HepG2 (cell line): ENCODE data around the gene MAPK14. TPM values are rescaled to one million over a fixed set of nuclear protein-coding genes. Genes with fewer than 3 reads are reported as not detected.

Source experiments
- ATAC-seq: fragments of 200-7000 bp; cut with Tn5 transposase; 3 replicates; pipeline ENCODE4 v1.9.1; 2020; ENCODE audit warnings: mild to moderate bottlenecking, moderate library complexity
- BruUV-seq: library from RNA; stranded (reverse); fragments of 400-500 nt; replicated peaks from 2 replicates; lab custom pipeline; 2021; lab: Mats Ljungman, UMichigan
- CTCF ChIA-PET: fragments of 300-600 bp; formaldehyde crosslinking; extraction: SDS; loops from one replicate; lab custom pipeline; 2021; ENCODE audit warnings: low total read pairs, inconsistent platforms, low intra/inter-chr PET ratio; lab: Yijun Ruan, JAX
- POLR2A ChIA-PET: fragments of 350-600 bp; sonication (Branson Sonifier 250); formaldehyde crosslinking; loops from one replicate; lab custom pipeline; 2020; ENCODE audit warnings: antibody characterized with exemption, inconsistent platforms; lab: Yijun Ruan, JAX
- DNase-seq: peaks from one replicate; pipeline ENCODE4 v3.0.0-alpha.2; 2015; ENCODE audit warnings: low spot score
- FAIRE-seq: peaks from 3 replicates; lab custom pipeline; 2011; peaks lifted over from hg19 to GRCh38; lab: Jason Lieb, UNC
- H2AFZ ChIP-seq: one replicate; pipeline ENCODE4 v1.6.1; 2011; ENCODE audit warnings: low read length, inconsistent platforms
- H3K27ac ChIP-seq: fragments of 300-600 bp; 3 replicates; pipeline ENCODE4 v1.8.0; 2011; ENCODE audit warnings: mixed run types, mild to moderate bottlenecking, mixed read lengths, low read length, inconsistent platforms; ENCODE audit not compliant: insufficient read depth; ENCODE audit errors: extremely low read length
- H3K27me3 ChIP-seq, 2 experiments: fragments of 200-600 bp in 1 of 2; 2 replicates in 1 of 2; 3 replicates in 1 of 2; pipeline versions ENCODE4 v1.6.0 to v1.8.0; 2011; ENCODE audit warnings: low read length in 2 of 2, mild to moderate bottlenecking in 2 of 2, moderate library complexity in 2 of 2, inconsistent platforms in 1 of 2; ENCODE audit not compliant: insufficient read depth in 2 of 2, control insufficient read depth in 1 of 2
- H3K36me3 ChIP-seq, 2 experiments: fragments of 200-600 bp in 1 of 2; replicated peaks in 1 of 2; 2 replicates in 1 of 2; 3 replicates in 1 of 2; pipeline versions ENCODE4 v1.5.1 to v1.8.0; 2011; ENCODE audit warnings: low read length in 2 of 2, inconsistent platforms in 1 of 2; ENCODE audit not compliant: insufficient read depth in 2 of 2, control insufficient read depth in 1 of 2
- H3K4me1 ChIP-seq: 2 replicates; pipeline ENCODE4 v1.5.1; 2012; ENCODE audit warnings: low read length, inconsistent platforms; ENCODE audit not compliant: insufficient read depth
- H3K4me2 ChIP-seq: 2 replicates; pipeline ENCODE4 v1.6.0; 2011; ENCODE audit warnings: low read depth, low read length, inconsistent platforms
- H3K4me3 ChIP-seq, 3 experiments: fragments of 200-600 bp in 1 of 3; sonication (generic), shearing (Covaris generic) in 1 of 3; replicated peaks in 1 of 3; 2 replicates each; pipeline ENCODE4 v1.5.1; 2011 to 2016; ENCODE audit warnings: low read length in 3 of 3, inconsistent platforms in 2 of 3, low read depth in 2 of 3, mild to moderate bottlenecking in 2 of 3, control low read depth in 1 of 3, mixed read lengths in 1 of 3; ENCODE audit not compliant: insufficient read depth in 1 of 3
- H3K79me2 ChIP-seq: one replicate; pipeline ENCODE4 v1.6.1; 2011; ENCODE audit warnings: low read length, inconsistent platforms; ENCODE audit not compliant: insufficient read depth
- H3K9ac ChIP-seq: 2 replicates; pipeline ENCODE4 v1.6.0; 2011; ENCODE audit warnings: mild to moderate bottlenecking, low read depth, low read length, inconsistent platforms; ENCODE audit not compliant: insufficient read depth
- H3K9me3 ChIP-seq: 2 replicates; pipeline ENCODE4 v1.5.1; 2012; ENCODE audit warnings: mild to moderate bottlenecking, low read length
- H4K20me1 ChIP-seq: 2 replicates; pipeline ENCODE4 v1.6.0; 2011; ENCODE audit warnings: inconsistent platforms, mild to moderate bottlenecking, low read length, moderate library complexity; ENCODE audit not compliant: insufficient read depth
- MAF1 ChIP-seq: sonication (generic); formaldehyde crosslinking; IDR thresholded peaks from 2 replicates; pipeline ENCODE4 v1.5.0; 2020; ENCODE audit warnings: missing genetic modification reagents, borderline replicate concordance
- NFYC ChIP-seq: IDR thresholded peaks from 2 replicates; pipeline ENCODE4 v1.6.1; 2016; ENCODE audit warnings: missing genetic modification reagents, missing compliant biosample characterization
- POLR2AphosphoS2 ChIP-seq: IDR thresholded peaks from 2 replicates; pipeline ENCODE4 v1.6.1; 2011; ENCODE audit warnings: low read depth, low read length, improper control_type of control experiment
- RAD51 ChIP-seq: fragments of 450-650 bp; IDR thresholded peaks from 2 replicates; pipeline ENCODE4 v1.6.1; 2016; ENCODE audit warnings: borderline replicate concordance
- RBM22 ChIP-seq: fragments of 200-400 bp; formaldehyde crosslinking; optimal IDR thresholded peaks from 2 replicates; pipeline ENCODE3; 2017; ENCODE audit warnings: mild to moderate bottlenecking, low read length, moderate library complexity
- SOX6 ChIP-seq, 2 experiments: fragments of 450-650 bp in 1 of 2; sonication (generic) in 1 of 2; formaldehyde crosslinking in 1 of 2; IDR thresholded peaks; 2 replicates each; pipeline versions ENCODE4 v1.4.0 to v1.6.1; 2017 to 2020; ENCODE audit warnings: antibody characterized with exemption in 1 of 2, mild to moderate bottlenecking in 1 of 2, missing genetic modification reagents in 1 of 2
- ZNF530 ChIP-seq: sonication (generic); formaldehyde crosslinking; IDR thresholded peaks from 2 replicates; pipeline ENCODE4 v1.5.0; 2020; ENCODE audit warnings: low read depth, mild to moderate bottlenecking, missing genetic modification reagents
- ZNF570 ChIP-seq: sonication (generic); formaldehyde crosslinking; IDR thresholded peaks from 2 replicates; pipeline ENCODE4 v1.4.0; 2020; ENCODE audit warnings: mild to moderate bottlenecking, missing genetic modification reagents, borderline replicate concordance
- ZNF629 ChIP-seq: sonication (generic); formaldehyde crosslinking; conservative IDR thresholded peaks from 2 replicates; pipeline ENCODE4 v1.5.0; 2020; ENCODE audit warnings: missing genetic modification reagents
- WGBS: methylation state at CpG from one replicate; pipeline ENCODE4 v1.1.6; 2017; ENCODE audit warnings: low lambda C conversion rate; 5-methylcytosine and 5-hydroxymethylcytosine counted together
- in situ Hi-C: cut with HindIII; loops from 2 replicates; pipeline ENCODE4 v1.10.0; 2017; ENCODE audit warnings: low pct_unique_long_range_greater_than_20kb; ENCODE audit not compliant: extremely low pct_ligation_motif_present
- intact Hi-C: fragments of 100-400 bp; cut with micrococcal nuclease; formaldehyde crosslinking; loops from one replicate; pipeline ENCODE4 v1.10.0; 2022; ENCODE audit not compliant: unreplicated experiment
- polyA plus RNA-seq, 8 experiments: library from polyadenylated mRNA; depleted of rRNA in 3 of 8; stranded (reverse) in 7 of 8; unstranded in 1 of 8; fragments of >200 nt; fragmentation: Illumina TruSeq in 4 of 8; extraction: Trizol in 4 of 8; gene quantifications; 2 replicates each; pipeline versions ENCODE4 v1.2.1 to v1.2.3, GENCODE V29; 2011 to 2016; ENCODE audit warnings: low read depth in 4 of 8, missing spikeins in 1 of 8, mixed read lengths in 1 of 8; ENCODE audit not compliant: insufficient read depth in 1 of 8
- total RNA-seq, 5 experiments: library from RNA; depleted of rRNA; stranded (reverse); fragments of >200 nt; fragmentation: Illumina TruSeq; extraction: Trizol; gene quantifications; 2 replicates each; pipeline ENCODE4 v1.2.3, GENCODE V29; 2016; ENCODE audit warnings: low read depth in 1 of 5
- TF ChIP-seq, protein P1 (sequence below): sonication (generic); formaldehyde crosslinking; IDR thresholded peaks from 2 replicates; pipeline ENCODE4 v1.5.0; 2020; ENCODE audit warnings: mild to moderate bottlenecking, missing genetic modification reagents
- TF ChIP-seq, protein P2 (sequence below): sonication (generic); formaldehyde crosslinking; IDR thresholded peaks from 2 replicates; pipeline ENCODE4 v1.8.0; 2022; ENCODE audit warnings: mild to moderate bottlenecking, missing genetic modification reagents, moderate library complexity
- TF ChIP-seq, protein P3 (sequence below): sonication (generic); formaldehyde crosslinking; IDR thresholded peaks from 2 replicates; pipeline ENCODE4 v1.8.1; 2023; ENCODE audit warnings: missing genetic modification reagents, inconsistent platforms, borderline replicate concordance

The MAPK14 gene
- total and polyA plus RNA-seq, 2 of the 13 experiments (the other 11 are each of a cell fraction or from before 2014, with no cell fraction given): 66.3 to 67.3 TPM

DNA sequence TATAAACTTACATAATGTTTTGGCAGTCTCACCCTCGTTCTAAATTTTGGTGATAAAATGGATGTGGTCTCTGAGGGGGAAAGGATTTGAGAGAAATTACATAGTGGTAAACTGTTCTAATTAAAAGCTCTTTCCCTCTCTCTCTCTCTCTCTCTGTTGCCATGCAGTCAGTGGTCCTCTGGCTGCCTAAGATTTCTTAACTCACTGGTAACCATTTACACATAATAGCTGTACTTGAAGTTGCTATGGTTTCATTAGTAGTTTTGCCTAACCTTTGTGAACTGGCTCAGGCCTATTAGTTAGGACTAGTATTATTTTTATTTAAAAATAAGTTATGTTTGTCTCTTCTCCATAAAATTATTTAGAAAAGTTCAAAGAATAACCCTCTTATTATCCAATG is 42.0 kb downstream of the MAPK14 start (continued):
- TF ChIP-seq, protein P1, sequence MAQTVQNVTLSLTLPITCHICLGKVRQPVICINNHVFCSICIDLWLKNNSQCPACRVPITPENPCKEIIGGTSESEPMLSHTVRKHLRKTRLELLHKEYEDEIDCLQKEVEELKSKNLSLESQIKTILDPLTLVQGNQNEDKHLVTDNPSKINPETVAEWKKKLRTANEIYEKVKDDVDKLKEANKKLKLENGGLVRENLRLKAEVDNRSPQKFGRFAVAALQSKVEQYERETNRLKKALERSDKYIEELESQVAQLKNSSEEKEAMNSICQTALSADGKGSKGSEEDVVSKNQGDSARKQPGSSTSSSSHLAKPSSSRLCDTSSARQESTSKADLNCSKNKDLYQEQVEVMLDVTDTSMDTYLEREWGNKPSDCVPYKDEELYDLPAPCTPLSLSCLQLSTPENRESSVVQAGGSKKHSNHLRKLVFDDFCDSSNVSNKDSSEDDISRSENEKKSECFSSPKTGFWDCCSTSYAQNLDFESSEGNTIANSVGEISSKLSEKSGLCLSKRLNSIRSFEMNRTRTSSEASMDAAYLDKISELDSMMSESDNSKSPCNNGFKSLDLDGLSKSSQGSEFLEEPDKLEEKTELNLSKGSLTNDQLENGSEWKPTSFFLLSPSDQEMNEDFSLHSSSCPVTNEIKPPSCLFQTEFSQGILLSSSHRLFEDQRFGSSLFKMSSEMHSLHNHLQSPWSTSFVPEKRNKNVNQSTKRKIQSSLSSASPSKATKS: no peak
- TF ChIP-seq RAD51: no peak
- TF ChIP-seq SOX6 (IDR thresholded peaks at IDR 0.05): no peak
- no peak for TF ChIP-seq SOX6 (CRISPR knock-in tag; IDR thresholded peaks at IDR 0.05)
- TF ChIP-seq, all 625 proteins: peak for 0

DNA sequence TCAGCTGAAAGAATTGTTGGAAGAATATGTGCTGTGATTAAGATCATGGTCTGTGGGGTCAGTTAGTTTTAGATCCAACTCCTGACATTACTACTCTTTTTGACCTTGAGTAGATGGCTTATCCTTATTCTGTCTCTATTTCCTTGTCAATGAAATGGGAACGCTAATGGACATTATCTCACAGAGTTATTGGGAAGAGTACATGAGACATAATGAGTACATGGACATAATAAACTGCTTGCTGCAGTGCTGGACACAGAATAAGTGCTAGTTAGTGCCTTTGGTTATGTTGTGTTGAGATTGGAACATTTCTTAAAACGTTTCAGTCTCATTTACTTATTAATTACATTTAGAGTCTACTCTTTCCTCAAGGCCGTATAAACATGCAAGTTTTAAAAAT is 42.6 kb downstream of the MAPK14 start:
- DNase-seq (no peak), FAIRE-seq (no peak), ATAC-seq (no peak)
- Histone ChIP-seq H2AFZ (no peak overlapping the region), H3K27me3 (no peaks in the 10 kb centered on the region), H3K4me2 (no peak overlapping the region), H3K9ac (no peak overlapping the region), H3K79me2 (peaks cover 69% of the 10 kb centered on the region), H4K20me1 (peaks cover 5% of the 10 kb centered on the region; the same call in 1 of the 2 replicates), H3K9me3 (no peaks in the 10 kb centered on the region), H3K36me3 (peaks cover 0 to 15% of the 10 kb centered on the region in 2 experiments; a peak in 2 of 5 replicates), H3K4me3 (no peak overlapping the region), H3K27ac (no peak overlapping the region), H3K4me1 (peaks cover 47% of the 10 kb centered on the region)
- no TSS peak for BruUV-seq
- in situ Hi-C loops: no loop called here
- ChIA-PET POLR2A (no interaction called here), CTCF (no interaction called here)
- WGBS: 93% methylated on average over 3 of the region's 3 CpGs
- no peak for TF ChIP-seq ZNF530 (CRISPR knock-in tag)
- TF ChIP-seq, protein P2, sequence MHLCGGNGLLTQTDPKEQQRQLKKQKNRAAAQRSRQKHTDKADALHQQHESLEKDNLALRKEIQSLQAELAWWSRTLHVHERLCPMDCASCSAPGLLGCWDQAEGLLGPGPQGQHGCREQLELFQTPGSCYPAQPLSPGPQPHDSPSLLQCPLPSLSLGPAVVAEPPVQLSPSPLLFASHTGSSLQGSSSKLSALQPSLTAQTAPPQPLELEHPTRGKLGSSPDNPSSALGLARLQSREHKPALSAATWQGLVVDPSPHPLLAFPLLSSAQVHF (CRISPR knock-in tag): no peak
- peak; percentile 55 for TF ChIP-seq RBM22
- peak; percentile 73 for TF ChIP-seq ZNF629 (CRISPR knock-in tag)
- TF ChIP-seq ZNF570 (CRISPR knock-in tag): no peak
- TF ChIP-seq, protein P3, sequence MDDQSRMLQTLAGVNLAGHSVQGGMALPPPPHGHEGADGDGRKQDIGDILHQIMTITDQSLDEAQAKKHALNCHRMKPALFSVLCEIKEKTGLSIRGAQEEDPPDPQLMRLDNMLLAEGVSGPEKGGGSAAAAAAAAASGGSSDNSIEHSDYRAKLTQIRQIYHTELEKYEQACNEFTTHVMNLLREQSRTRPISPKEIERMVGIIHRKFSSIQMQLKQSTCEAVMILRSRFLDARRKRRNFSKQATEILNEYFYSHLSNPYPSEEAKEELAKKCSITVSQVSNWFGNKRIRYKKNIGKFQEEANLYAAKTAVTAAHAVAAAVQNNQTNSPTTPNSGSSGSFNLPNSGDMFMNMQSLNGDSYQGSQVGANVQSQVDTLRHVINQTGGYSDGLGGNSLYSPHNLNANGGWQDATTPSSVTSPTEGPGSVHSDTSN (CRISPR knock-in tag): no peak
- TF ChIP-seq POLR2AphosphoS2: no peak
- no peak for TF ChIP-seq NFYC (CRISPR knock-in tag)
- no peak for TF ChIP-seq MAF1 (CRISPR knock-in tag)
- intact Hi-C loops: no loop called here
